Mesenchymal stem cell (in vitro differentiated cells and primary cell): ENCODE data around the gene C3orf20.

Experiments used
- DNase-seq: peaks from one replicate; pipeline ENCODE4 v3.0.0-alpha.2; 2013
- H2AFZ ChIP-seq: one replicate; pipeline ENCODE4 v1.6.1; 2013; ENCODE audit warnings: low read depth, mild to moderate bottlenecking, control low read depth, inconsistent platforms, low read length, moderate library complexity
- H2AK5ac ChIP-seq: 2 replicates; pipeline ENCODE4 v1.6.1; 2013; ENCODE audit warnings: low read length, moderate library complexity, mild to moderate bottlenecking, inconsistent platforms; ENCODE audit not compliant: severe bottlenecking
- H2BK120ac ChIP-seq: one replicate; pipeline ENCODE4 v1.6.1; 2013; ENCODE audit warnings: low read depth, mild to moderate bottlenecking, inconsistent platforms, low read length, moderate library complexity
- H2BK12ac ChIP-seq, 2 experiments: one replicate each; pipeline ENCODE4 v1.6.1; 2013; ENCODE audit warnings: inconsistent platforms in 2 of 2, low read length in 2 of 2, mild to moderate bottlenecking in 2 of 2, moderate library complexity in 2 of 2, control low read depth in 1 of 2
- H2BK15ac ChIP-seq: one replicate; pipeline ENCODE4 v1.6.1; 2013; ENCODE audit warnings: mild to moderate bottlenecking, low read depth, inconsistent platforms; ENCODE audit not compliant: poor library complexity, severe bottlenecking
- H2BK5ac ChIP-seq: 2 replicates; pipeline ENCODE4 v1.6.1; 2013; ENCODE audit warnings: low read depth, mild to moderate bottlenecking, low read length, control low read depth, inconsistent platforms; ENCODE audit not compliant: poor library complexity, severe bottlenecking
- H3K14ac ChIP-seq, 2 experiments: one replicate each; pipeline ENCODE4 v1.6.1; 2013; ENCODE audit warnings: inconsistent platforms in 2 of 2, low read length in 2 of 2, control low read depth in 1 of 2, mild to moderate bottlenecking in 1 of 2, moderate library complexity in 1 of 2
- H3K18ac ChIP-seq, 2 experiments: one replicate each; pipeline ENCODE4 v1.6.1; 2013; ENCODE audit warnings: inconsistent platforms in 2 of 2, low read length in 2 of 2, control low read depth in 1 of 2, low read depth in 1 of 2, mild to moderate bottlenecking in 1 of 2
- H3K23ac ChIP-seq, 2 experiments: one replicate each; pipeline ENCODE4 v1.6.1; 2013; ENCODE audit warnings: inconsistent platforms in 2 of 2, low read length in 2 of 2, mild to moderate bottlenecking in 2 of 2, moderate library complexity in 2 of 2, control low read depth in 1 of 2
- H3K27ac ChIP-seq: 2 replicates; pipeline ENCODE4 v1.5.1; 2013; ENCODE audit warnings: mild to moderate bottlenecking, moderate library complexity, low read length, control low read depth, inconsistent platforms; ENCODE audit not compliant: poor library complexity, severe bottlenecking
- H3K27me3 ChIP-seq, 2 experiments: 2 replicates each; pipeline versions ENCODE4 v1.6.1 to v1.7.0; 2013; ENCODE audit warnings: low read length in 2 of 2, mild to moderate bottlenecking in 2 of 2, moderate library complexity in 2 of 2, control low read depth in 1 of 2, inconsistent platforms in 1 of 2; ENCODE audit not compliant: control insufficient read depth in 1 of 2, insufficient read depth in 1 of 2
- H3K36me3 ChIP-seq, 2 experiments: 2 replicates each; pipeline versions ENCODE4 v1.6.1 to v1.7.0; 2013; ENCODE audit warnings: low read length in 2 of 2, control low read depth in 1 of 2, inconsistent platforms in 1 of 2, low read depth in 1 of 2, mild to moderate bottlenecking in 1 of 2; ENCODE audit not compliant: insufficient read depth in 2 of 2, control insufficient read depth in 1 of 2
- H3K4ac ChIP-seq, 2 experiments: one replicate each; pipeline ENCODE4 v1.6.1; 2013; ENCODE audit warnings: inconsistent platforms in 2 of 2, low read length in 2 of 2, mild to moderate bottlenecking in 2 of 2, moderate library complexity in 2 of 2, control low read depth in 1 of 2, low read depth in 1 of 2
- H3K4me1 ChIP-seq: 2 replicates; pipeline ENCODE4 v1.6.1; 2013; ENCODE audit warnings: low read depth, low read length, control low read depth; ENCODE audit not compliant: control insufficient read depth, insufficient read depth
- H3K4me2 ChIP-seq: 2 replicates; pipeline ENCODE4 v1.6.1; 2013; ENCODE audit warnings: low read length, mild to moderate bottlenecking, inconsistent platforms; ENCODE audit not compliant: poor library complexity, severe bottlenecking
- H3K4me3 ChIP-seq, 2 experiments: 2 replicates each; pipeline versions ENCODE4 v1.5.1 to v1.7.0; 2013; ENCODE audit warnings: low read length in 2 of 2, mild to moderate bottlenecking in 2 of 2, control low read depth in 1 of 2, low read depth in 1 of 2; ENCODE audit not compliant: insufficient read depth in 1 of 2
- H3K79me1 ChIP-seq: replicated peaks from 2 replicates; pipeline ENCODE4 v1.6.1; 2013; ENCODE audit warnings: mild to moderate bottlenecking, control low read depth, low read length, inconsistent platforms; ENCODE audit not compliant: poor library complexity, severe bottlenecking
- H3K9ac ChIP-seq: 2 replicates; pipeline ENCODE4 v1.7.0; 2013; ENCODE audit warnings: mild to moderate bottlenecking, low read length, moderate library complexity
- H3K9me3 ChIP-seq: 2 replicates; pipeline ENCODE4 v1.7.0; 2013; ENCODE audit warnings: mild to moderate bottlenecking, low read length; ENCODE audit not compliant: control insufficient read depth
- H4K8ac ChIP-seq: one replicate; pipeline ENCODE4 v1.6.1; 2013; ENCODE audit warnings: inconsistent platforms, mild to moderate bottlenecking, low read length, moderate library complexity
- H4K91ac ChIP-seq: one replicate; pipeline ENCODE4 v1.6.1; 2013; ENCODE audit warnings: mild to moderate bottlenecking, low read length, inconsistent platforms
- WGBS: methylation state at CpG from one replicate; pipeline ENCODE4 v1.1.7; 2013; ENCODE audit warnings: mixed read lengths; 5-methylcytosine and 5-hydroxymethylcytosine counted together

C3orf20 gene

DNA sequence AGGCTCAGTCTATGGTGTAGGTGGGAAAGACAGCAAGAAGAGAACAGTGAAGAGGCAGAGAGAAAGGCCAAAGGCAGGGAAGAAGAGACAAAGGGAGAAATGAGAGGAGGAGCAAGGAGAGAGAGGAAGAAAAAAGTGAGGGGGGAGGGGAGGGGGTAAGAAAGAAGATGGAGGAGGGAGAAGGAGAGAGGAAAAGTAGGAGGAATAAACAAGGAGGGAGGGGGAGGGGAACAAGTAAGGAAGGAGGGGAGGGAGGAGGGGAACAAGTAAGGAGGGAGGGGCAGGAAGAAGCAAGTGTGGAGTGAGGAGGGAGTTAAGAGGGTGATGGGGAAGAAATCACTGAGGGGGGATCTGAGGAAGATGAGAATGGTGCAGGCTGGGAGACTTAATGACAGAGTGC, 98.3 kb downstream of the C3orf20 start:
- DNase-seq, result no peak
- Histone ChIP-seq H3K23ac (no peak overlapping the region), H2BK5ac (no peak overlapping the region), H3K79me1 (no peaks in the 10 kb centered on the region), H2AK5ac (no peak overlapping the region), H2BK12ac (no peak overlapping the region), H3K9ac (no peak overlapping the region), H4K91ac (no peak overlapping the region), H3K27ac (no peak overlapping the region), H3K4me1 (no peaks in the 10 kb centered on the region), H3K4me2 (no peak overlapping the region), H2BK15ac (no peak overlapping the region), H3K14ac (no peak overlapping the region), H3K4me3 (no peak overlapping the region), H2AFZ (no peak overlapping the region), H3K36me3 (no peaks in the 10 kb centered on the region), H3K18ac (no peak overlapping the region), H3K27me3 (peaks cover 0 to 14% of the 10 kb centered on the region in 2 experiments), H3K9me3 (peaks cover under 1% of the 10 kb centered on the region), H2BK120ac (no peak overlapping the region), H3K4ac (no peak overlapping the region), H4K8ac (no peak overlapping the region)

- Histone ChIP-seq H3K4me2 (no peak overlapping the region), H3K23ac (no peak overlapping the region), H3K4me3 (no peak overlapping the region), H2BK120ac (no peak overlapping the region), H4K91ac (no peak overlapping the region), H2AK5ac (no peak overlapping the region), H3K36me3 (no peaks in the 10 kb centered on the region), H3K4me1 (no peaks in the 10 kb centered on the region), H3K27me3 (peaks cover 0 to 10% of the 10 kb centered on the region in 2 experiments), H3K14ac (no peak overlapping the region), H4K8ac (no peak overlapping the region), H3K9ac (no peak overlapping the region), H3K79me1 (no peaks in the 10 kb centered on the region), H2BK12ac (no peak overlapping the region), H3K9me3 (peaks cover 5% of the 10 kb centered on the region), H2BK5ac (no peak overlapping the region), H3K4ac (no peak overlapping the region), H3K18ac (no peak overlapping the region), H2BK15ac (no peak overlapping the region), H3K27ac (no peak overlapping the region), H2AFZ (no peak overlapping the region)
- no peak for DNase-seq
- WGBS, result 87% methylated on average over 6 of the region's 6 CpGs
Measured at GRCh38 chr3:14773691-14774128, 98.8 kb downstream of the C3orf20 start.

DNA sequence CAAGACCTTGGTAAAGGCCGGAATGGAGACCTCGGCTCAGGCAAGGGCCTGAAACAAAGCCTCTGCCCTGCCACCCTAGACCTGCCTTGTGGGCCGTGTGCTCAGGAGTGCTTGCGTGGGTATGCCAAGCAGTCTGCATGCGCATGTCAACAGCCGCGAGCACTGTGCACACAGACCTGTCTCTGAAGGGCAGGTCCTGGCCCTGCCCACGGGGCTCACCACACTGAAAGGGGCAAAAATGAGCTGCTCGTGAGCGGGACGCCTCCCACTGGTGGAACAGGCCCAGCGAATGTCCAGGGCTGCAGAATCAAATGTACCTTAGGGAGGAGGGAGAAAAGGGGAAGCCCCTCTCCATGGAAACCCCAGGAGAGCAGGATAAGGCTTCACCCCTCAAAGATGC, 99.5 kb downstream of the C3orf20 start:
- Histone ChIP-seq H3K4me3 (no peak overlapping the region), H2BK12ac (no peak overlapping the region), H3K4me2 (no peak overlapping the region), H3K36me3 (no peaks in the 10 kb centered on the region), H2AFZ (no peak overlapping the region), H4K91ac (no peak overlapping the region), H2BK120ac (no peak overlapping the region), H3K4me1 (no peaks in the 10 kb centered on the region), H3K9me3 (peaks cover 8% of the 10 kb centered on the region), H3K27ac (no peak overlapping the region), H3K18ac (no peak overlapping the region), H3K4ac (no peak overlapping the region), H2AK5ac (no peak overlapping the region), H2BK5ac (no peak overlapping the region), H3K14ac (no peak overlapping the region), H3K27me3 (peaks cover 0 to 10% of the 10 kb centered on the region in 2 experiments), H3K79me1 (no peaks in the 10 kb centered on the region), H3K9ac (no peak overlapping the region), H4K8ac (no peak overlapping the region), H2BK15ac (no peak overlapping the region), H3K23ac (no peak overlapping the region)
- WGBS, result 81% methylated on average over 12 of the region's 12 CpGs
- no peak for DNase-seq

DNA sequence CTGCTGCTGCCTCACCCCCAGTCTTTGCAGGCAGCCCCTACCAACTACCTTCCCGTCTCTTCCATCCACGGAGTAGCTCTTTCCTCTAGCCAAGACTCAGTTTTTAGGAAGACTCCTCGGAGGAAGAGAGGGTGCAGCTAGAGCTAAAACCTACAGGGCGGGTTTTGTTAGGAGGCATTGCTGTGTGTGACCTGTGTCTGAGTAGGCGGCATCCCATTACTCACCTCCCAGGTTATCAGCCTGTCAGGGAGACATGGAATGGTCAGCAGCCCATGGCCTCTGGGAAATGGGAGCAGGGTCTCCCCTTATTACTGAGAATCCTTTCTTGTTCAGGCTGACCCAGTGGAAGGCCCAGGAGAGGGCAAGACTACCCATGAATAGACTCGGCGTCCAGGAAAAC, 100.1 kb downstream of the C3orf20 start:
- H3K9ac ChIP-seq, result no peak overlapping the region
- H4K8ac ChIP-seq, result no peak overlapping the region
- H3K27me3 ChIP-seq, result peaks cover 0 to 10% of the 10 kb centered on the region in 2 experiments
- no peaks in the 10 kb centered on the region for H3K36me3 ChIP-seq
- H2AK5ac ChIP-seq, result no peak overlapping the region
- no peak overlapping the region for H3K4me2 ChIP-seq
- H3K4me1 ChIP-seq, result no peaks in the 10 kb centered on the region
- no peak overlapping the region for H2BK15ac ChIP-seq
- H3K18ac ChIP-seq, result no peak overlapping the region
- DNase-seq, result no peak
- no peak overlapping the region for H3K4ac ChIP-seq
- no peak overlapping the region for H3K23ac ChIP-seq
- no peak overlapping the region for H2BK120ac ChIP-seq
- H3K79me1 ChIP-seq, result no peaks in the 10 kb centered on the region
- no peak overlapping the region for H4K91ac ChIP-seq
- WGBS, result 95% methylated on average over 6 of the region's 7 CpGs
- H3K9me3 ChIP-seq, result peaks cover 13% of the 10 kb centered on the region
- H2BK5ac ChIP-seq, result no peak overlapping the region
- H3K14ac ChIP-seq, result no peak overlapping the region
- no peak overlapping the region for H3K27ac ChIP-seq
- H2AFZ ChIP-seq, result no peak overlapping the region
- no peak overlapping the region for H2BK12ac ChIP-seq
- H3K4me3 ChIP-seq, result no peak overlapping the region
